ENCODE data around the gene ERC1. TPM values are rescaled to one million over a fixed set of nuclear protein-coding genes. Genes with fewer than 3 reads are reported as not detected.

Gene ERC1
- total and polyA plus RNA-seq, 12 donors: 6.5 to 67.5 (median 47.5) TPM

DNA sequence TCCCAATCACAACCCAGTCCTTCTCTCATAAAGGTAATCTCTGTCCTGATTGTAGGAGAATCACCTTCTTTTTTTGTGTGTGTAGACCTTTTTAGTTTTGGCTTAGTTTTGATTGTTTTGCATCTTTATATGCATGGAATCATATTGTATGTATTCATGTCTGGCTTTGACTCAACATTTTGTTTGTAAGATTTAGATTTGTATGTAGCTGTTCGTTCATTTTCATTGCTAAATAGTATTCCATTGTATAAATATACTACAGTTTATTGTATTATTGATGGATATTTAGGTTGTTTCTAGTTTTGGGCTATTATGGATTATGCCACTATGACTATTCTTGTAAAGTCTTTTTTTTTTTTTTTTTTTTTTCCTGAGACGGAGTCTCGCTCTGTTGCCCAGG, 10.5 kb downstream of the ERC1 start:
- no peaks in the 10 kb centered on the region for H3K9me3 ChIP-seq
- H3K36me3 ChIP-seq: peaks cover 0 to 11% (median 0%) of the 10 kb centered on the region in 9 donors
- no peak overlapping the region for H3K4me3 ChIP-seq
- peaks cover 0 to 56% (median 29%) of the 10 kb centered on the region in 9 donors for H3K4me1 ChIP-seq
- ATAC-seq (no peak), DNase-seq (no peak)
- no peak for TF ChIP-seq CTCF (IDR thresholded peaks at IDR 0.05)
- WGBS, 2 donors: 94 to 100% methylated on average over 3 of the region's 3 CpGs
- no peaks in the 10 kb centered on the region for H3K27me3 ChIP-seq
- no peak overlapping the region for H3K27ac ChIP-seq
- intact Hi-C loops (cut with DNase I): loop anchor here in 1 of 10 donors (10.0 kb wide), 1 partner anchor 63 kb away; no protein-coding TSS in a partner anchor

GRCh38 chr12:1003600-1004271, 12.7 kb downstream of the ERC1 start:
- peaks cover 0 to 46% (median 15%) of the 10 kb centered on the region in 9 donors for H3K4me1 ChIP-seq
- no peak overlapping the region for H3K4me3 ChIP-seq
- H3K36me3 ChIP-seq: peaks cover 0 to 11% (median 0%) of the 10 kb centered on the region in 9 donors
- no peak for DNase-seq
- peak in 7 of 8 donors; percentile 35 to 81 (median 65) for ATAC-seq
- intact Hi-C loops (cut with DNase I): loop anchor here in 1 of 10 donors (10.0 kb wide), 1 partner anchor 61 kb away; no protein-coding TSS in a partner anchor
- WGBS, 2 donors: 42% methylated on average over 3 of the region's 3 CpGs
- H3K27ac ChIP-seq: peak overlapping the region in 5 of 10 donors; percentile 28 to 64 (median 55)
- H3K27me3 ChIP-seq: no peaks in the 10 kb centered on the region
- H3K9me3 ChIP-seq: no peaks in the 10 kb centered on the region
- no peak for TF ChIP-seq CTCF (IDR thresholded peaks at IDR 0.05)

DNA sequence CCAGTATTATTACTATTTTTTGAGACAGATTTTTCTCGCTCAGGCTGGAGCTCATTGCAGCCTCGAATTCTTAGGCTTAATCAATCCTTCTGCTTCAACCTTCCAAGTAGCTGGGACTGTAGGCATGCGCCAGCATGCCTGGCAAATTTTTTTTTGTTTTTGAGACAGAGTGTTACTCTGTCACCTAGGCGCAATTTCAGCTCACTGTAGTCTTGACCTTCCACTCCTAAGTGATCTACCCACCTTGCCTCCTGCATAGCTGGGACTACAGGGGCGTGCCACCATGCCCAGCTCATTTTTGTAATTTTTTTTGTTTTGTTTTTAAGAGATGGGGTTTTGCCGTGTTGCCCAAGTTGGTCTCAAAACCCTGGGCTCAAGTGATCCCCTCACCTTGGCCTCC, 15.2 kb downstream of the ERC1 start:
- Histone ChIP-seq H3K36me3 (peaks cover 0 to 3% (median 0%) of the 10 kb centered on the region in 9 donors), H3K27me3 (no peaks in the 10 kb centered on the region), H3K4me3 (no peak overlapping the region), H3K9me3 (no peaks in the 10 kb centered on the region), H3K27ac (no peak overlapping the region), H3K4me1 (peaks cover 0 to 42% (median 11%) of the 10 kb centered on the region in 9 donors)
- intact Hi-C loops (cut with DNase I): loop anchor here in 1 of 10 donors (10.0 kb wide), 1 partner anchor 59 kb away; no protein-coding TSS in a partner anchor
- TF ChIP-seq CTCF (IDR thresholded peaks at IDR 0.05): no peak
- DNase-seq: no peak
- ATAC-seq: no peak
- 93 to 97% methylated on average over 6 of the region's 6 CpGs for WGBS, 2 donors

DNA sequence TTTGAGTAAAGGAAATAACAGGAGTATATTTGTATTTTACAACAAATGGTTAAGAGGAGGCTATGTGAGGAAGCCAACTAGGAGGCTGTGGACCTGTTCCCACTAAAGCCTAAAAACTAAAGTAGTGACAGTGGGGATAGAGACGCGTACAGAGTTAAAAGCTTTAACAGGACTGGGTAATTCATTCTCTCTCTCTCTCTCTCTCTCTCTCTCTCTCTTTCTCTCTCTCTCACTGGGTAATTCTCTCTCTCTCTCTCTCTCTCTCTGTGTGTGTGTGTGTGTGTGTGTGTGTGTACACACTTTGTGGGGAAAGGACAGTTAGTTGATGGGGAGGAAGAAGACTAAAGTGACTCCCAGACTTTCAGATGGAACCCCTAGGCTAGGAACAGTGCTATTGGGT, 16.3 kb downstream of the ERC1 start:
- WGBS, 2 donors: 96 to 97% methylated on average over 2 of the region's 2 CpGs
- Histone ChIP-seq H3K9me3 (no peaks in the 10 kb centered on the region), H3K27ac (no peak overlapping the region), H3K36me3 (no peaks in the 10 kb centered on the region), H3K4me1 (peaks cover 0 to 42% (median 11%) of the 10 kb centered on the region in 9 donors), H3K4me3 (no peak overlapping the region), H3K27me3 (no peaks in the 10 kb centered on the region)
- no peak for TF ChIP-seq CTCF (IDR thresholded peaks at IDR 0.05)
- intact Hi-C loops (cut with DNase I): loop anchor here in 1 of 10 donors (10.0 kb wide), 1 partner anchor 58 kb away; no protein-coding TSS in a partner anchor
- ATAC-seq (no peak), DNase-seq (no peak)

Measured in heart right ventricle (tissue), 16 donors.